Nephron progenitor cell (in vitro differentiated cells): Measurements from ENCODE around the gene ASB10.

Source experiments
- DNase-seq: peaks from one replicate; pipeline ENCODE4 v3.0.0; 2021
- H3K27ac Mint-ChIP-seq: 2 replicates; pipeline ENCODE4 v1.8.0; 2021; ENCODE audit warnings: mild to moderate bottlenecking, moderate library complexity, mixed read lengths
- H3K27me3 Mint-ChIP-seq: 2 replicates; pipeline ENCODE4 v1.8.0; 2021; ENCODE audit warnings: mild to moderate bottlenecking, low read depth, mixed read lengths; ENCODE audit not compliant: poor library complexity
- H3K36me3 Mint-ChIP-seq: 2 replicates; pipeline ENCODE4 v1.8.0; 2021; ENCODE audit warnings: low read depth, mixed read lengths
- H3K4me1 Mint-ChIP-seq: 2 replicates; pipeline ENCODE4 v1.8.0; 2021; ENCODE audit warnings: mixed read lengths
- H3K4me3 Mint-ChIP-seq: 2 replicates; pipeline ENCODE4 v1.8.0; 2021; ENCODE audit warnings: mild to moderate bottlenecking, moderate library complexity, mixed read lengths
- H3K9me3 Mint-ChIP-seq: 2 replicates; pipeline ENCODE4 v1.8.0; 2021; ENCODE audit warnings: mild to moderate bottlenecking, moderate library complexity, mixed read lengths
- CTCF ChIP-seq: fragments of 200-600 bp; sonication (generic); IDR thresholded peaks from 2 replicates; pipeline ENCODE4 v1.5.0; 2021; ENCODE audit warnings: antibody characterized with exemption

Gene ASB10

GRCh38 chr7:151187409-151188251 lies 580 bp upstream of the ASB10 start:
- Mint-ChIP-seq H3K27me3 (peaks cover 49% of the 10 kb centered on the region), H3K4me1 (peaks cover 19% of the 10 kb centered on the region)

GRCh38 chr7:151185762-151186639 lies 1.0 kb downstream of the ASB10 start:
- Mint-ChIP-seq H3K4me3 (no peak overlapping the region), H3K36me3 (no peaks in the 10 kb centered on the region), H3K27me3 (peaks cover 56% of the 10 kb centered on the region), H3K4me1 (peaks cover 19% of the 10 kb centered on the region), H3K27ac (no peak overlapping the region), H3K9me3 (no peaks in the 10 kb centered on the region)
- DNase-seq: no peak
- TF ChIP-seq CTCF: no peak

More at GRCh38 chr7:151187409-151188251, 580 bp upstream of the ASB10 start:
- H3K27ac Mint-ChIP-seq: no peak overlapping the region
- H3K36me3 Mint-ChIP-seq: no peaks in the 10 kb centered on the region
- H3K4me3 Mint-ChIP-seq: no peak overlapping the region
- DNase-seq: no peak
- H3K9me3 Mint-ChIP-seq: no peaks in the 10 kb centered on the region
- TF ChIP-seq CTCF: no peak

GRCh38 chr7:151181011-151181431 lies 6.0 kb downstream of the ASB10 start:
- H3K36me3 Mint-ChIP-seq: no peaks in the 10 kb centered on the region
- no peak overlapping the region for H3K27ac Mint-ChIP-seq
- H3K4me3 Mint-ChIP-seq: no peak overlapping the region
- peaks cover 74% of the 10 kb centered on the region for H3K27me3 Mint-ChIP-seq
- no peak for DNase-seq
- no peak for TF ChIP-seq CTCF
- peaks cover 5% of the 10 kb centered on the region for H3K4me1 Mint-ChIP-seq
- no peaks in the 10 kb centered on the region for H3K9me3 Mint-ChIP-seq

GRCh38 chr7:151179946-151180345 lies 7.1 kb downstream of the ASB10 start:
- peaks cover 11% of the 10 kb centered on the region for H3K4me1 Mint-ChIP-seq
- H3K36me3 Mint-ChIP-seq: no peaks in the 10 kb centered on the region
- no peak overlapping the region for H3K4me3 Mint-ChIP-seq
- no peak for TF ChIP-seq CTCF
- H3K9me3 Mint-ChIP-seq: peaks cover 5% of the 10 kb centered on the region
- no peak overlapping the region for H3K27ac Mint-ChIP-seq
- peaks cover 85% of the 10 kb centered on the region for H3K27me3 Mint-ChIP-seq
- no peak for DNase-seq

- DNase-seq: no peak
- peaks cover 13% of the 10 kb centered on the region for H3K4me1 Mint-ChIP-seq
- peaks cover 87% of the 10 kb centered on the region for H3K27me3 Mint-ChIP-seq
- H3K36me3 Mint-ChIP-seq: no peaks in the 10 kb centered on the region
- no peak overlapping the region for H3K27ac Mint-ChIP-seq
- no peak overlapping the region for H3K4me3 Mint-ChIP-seq
- H3K9me3 Mint-ChIP-seq: peaks cover 10% of the 10 kb centered on the region
- TF ChIP-seq CTCF: no peak
Measured at GRCh38 chr7:151179287-151179860, 7.7 kb downstream of the ASB10 start.
